Fibroblast of pulmonary artery (primary cell): Measurements from ENCODE around the gene SLC16A6.
"Not testable (repeated sequence)": the region's sequence is repeated elsewhere in the genome, so short reads cannot be mapped to it uniquely, and the experiment has no call there.

Experiments
- DNase-seq: peaks from one replicate; pipeline ENCODE4 v3.0.0-alpha.2; 2010; ENCODE audit warnings: low read depth
- H3K4me3 ChIP-seq: replicated peaks from 2 replicates; pipeline ENCODE4 v1.5.1; 2011; ENCODE audit warnings: low read depth, mild to moderate bottlenecking, control low read depth, low read length, moderate library complexity
- CTCF ChIP-seq: IDR thresholded peaks from 2 replicates; pipeline ENCODE4 v1.5.1; 2011; ENCODE audit warnings: mild to moderate bottlenecking, control low read depth, low read length, inconsistent platforms; ENCODE audit errors: missing control alignments

The SLC16A6 gene

GRCh38 chr17:68310152-68310551 lies 19.2 kb upstream of the SLC16A6 start:
- no peak for DNase-seq
- TF ChIP-seq CTCF, result no peak

GRCh38 chr17:68309066-68309670 lies 18.2 kb upstream of the SLC16A6 start:
- not testable (repeated sequence) for DNase-seq, H3K4me3 ChIP-seq

More at GRCh38 chr17:68310152-68310551, 19.2 kb upstream of the SLC16A6 start:
- no peak overlapping the region for H3K4me3 ChIP-seq

DNA sequence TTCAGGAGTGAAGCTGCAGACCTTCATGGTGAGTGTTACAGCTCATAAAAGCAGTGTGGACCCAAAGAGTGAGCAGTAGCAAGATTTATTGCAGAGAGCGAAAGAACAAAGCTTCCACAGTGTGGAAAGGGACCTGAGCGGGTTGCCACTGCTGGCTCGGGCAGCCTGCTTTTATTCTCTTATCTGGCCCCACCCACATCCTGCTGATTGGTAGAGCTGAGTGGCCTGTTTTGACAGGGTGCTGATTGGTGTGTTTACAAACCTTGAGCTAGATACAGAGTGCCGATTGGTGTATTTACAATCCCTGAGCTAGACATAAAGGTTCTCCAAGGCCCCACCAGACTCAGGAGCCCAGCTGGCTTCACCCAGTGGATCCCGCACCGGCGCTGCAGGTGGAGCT lies 17.6 kb upstream of the SLC16A6 start:
- H3K4me3 ChIP-seq, DNase-seq: not testable (repeated sequence)

DNA sequence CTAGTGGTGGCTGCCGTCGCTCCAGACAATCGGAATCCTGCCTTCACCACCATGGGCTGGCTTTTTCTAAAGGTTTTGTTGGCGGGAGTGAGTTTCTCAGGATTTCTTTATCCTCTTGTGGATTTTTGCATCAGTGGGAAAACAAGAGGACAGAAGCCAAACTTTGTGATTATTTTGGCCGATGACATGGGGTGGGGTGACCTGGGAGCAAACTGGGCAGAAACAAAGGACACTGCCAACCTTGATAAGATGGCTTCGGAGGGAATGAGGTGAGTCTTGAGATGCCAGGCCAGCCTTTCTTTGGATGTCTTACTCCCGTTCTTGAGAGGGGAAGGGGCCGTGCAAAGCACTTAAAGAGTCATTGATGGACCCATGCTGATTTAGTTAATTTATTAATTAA lies 16.5 kb upstream of the SLC16A6 start:
- no peak for DNase-seq
- no peak for TF ChIP-seq CTCF
- H3K4me3 ChIP-seq, result no peak overlapping the region

GRCh38 chr17:68306819-68307218 lies 15.9 kb upstream of the SLC16A6 start:
- no peak overlapping the region for H3K4me3 ChIP-seq
- no peak for TF ChIP-seq CTCF
- no peak for DNase-seq

GRCh38 chr17:68305142-68305541 lies 14.2 kb upstream of the SLC16A6 start:
- TF ChIP-seq CTCF, result no peak
- no peak overlapping the region for H3K4me3 ChIP-seq
- peak; percentile 42 for DNase-seq

DNA sequence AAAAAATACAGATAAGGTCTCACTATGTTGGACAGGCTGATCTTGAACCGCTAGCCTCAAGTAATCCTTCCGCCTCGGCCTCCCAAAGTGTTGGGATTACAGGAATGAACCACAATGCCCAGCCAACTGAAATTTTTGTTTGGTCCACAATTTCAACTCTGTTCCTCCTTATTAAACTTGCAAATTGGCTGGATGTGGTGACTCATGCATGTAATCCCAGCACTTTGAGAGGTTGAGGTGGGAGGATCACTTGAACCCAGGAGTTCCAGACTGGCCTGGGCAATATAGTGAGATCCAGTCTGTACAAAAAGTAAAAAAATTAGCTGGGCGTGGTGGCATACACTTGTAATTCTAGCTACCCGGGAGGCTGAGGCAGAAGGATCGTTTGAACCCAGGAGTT lies 13.8 kb upstream of the SLC16A6 start:
- TF ChIP-seq CTCF, result no peak
- no peak overlapping the region for H3K4me3 ChIP-seq
- no peak for DNase-seq

DNA sequence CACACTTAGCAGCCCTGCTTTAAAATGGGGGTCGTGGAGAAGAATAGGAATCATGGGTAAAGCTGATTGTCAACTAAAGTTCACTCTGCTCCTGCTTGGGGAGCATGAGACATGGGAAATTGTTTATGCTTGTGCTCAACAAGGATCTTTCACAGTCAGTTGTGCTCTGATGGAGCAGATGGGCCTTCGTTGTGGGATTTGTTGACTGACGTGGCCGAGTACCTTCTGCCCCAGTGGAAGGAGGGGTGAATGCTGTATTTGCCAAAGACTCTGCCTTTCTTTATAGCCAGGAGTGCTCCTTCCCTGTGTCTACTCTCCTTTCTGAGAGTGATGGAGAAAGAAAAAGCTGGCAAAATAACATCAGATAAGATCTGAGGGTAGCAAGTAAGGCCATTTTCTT lies 11.7 kb upstream of the SLC16A6 start:
- no peak overlapping the region for H3K4me3 ChIP-seq
- no peak for TF ChIP-seq CTCF
- no peak for DNase-seq
